Stimulated activated CD4-positive, alpha-beta T cell treated with anti-CD3 and anti-CD28 coated beads, Interleukin-4, amount 100 ng/mL, for 4 hours (primary cell): ENCODE results near the gene CLEC4F.
"Not testable (repeated sequence)": the region's sequence is repeated elsewhere in the genome, so short reads cannot be mapped to it uniquely, and the experiment has no call there.

Experiments
- DNase-seq, 2 experiments: peaks; one replicate each; pipeline ENCODE4 v3.0.0-alpha.2; 2020

CLEC4F gene

GRCh38 chr2:70826696-70827350, 6.4 kb upstream of the CLEC4F start:
- no peak for DNase-seq

GRCh38 chr2:70823249-70823648, 2.9 kb upstream of the CLEC4F start:
- DNase-seq, result no peak

GRCh38 chr2:70822843-70823242, 2.4 kb upstream of the CLEC4F start:
- no peak for DNase-seq

- no peak for DNase-seq
Observed at GRCh38 chr2:70817284-70817954, 3.0 kb downstream of the CLEC4F start.

- DNase-seq, result no peak
Observed at GRCh38 chr2:70816726-70817125, 3.7 kb downstream of the CLEC4F start.

- no peak for DNase-seq
Observed at GRCh38 chr2:70808983-70809958, 11.1 kb downstream of the CLEC4F start.

- no peak for DNase-seq
Observed at GRCh38 chr2:70807828-70808118, 12.6 kb downstream of the CLEC4F start.

- no peak for DNase-seq
Observed at GRCh38 chr2:70807102-70807827, 13.1 kb downstream of the CLEC4F start.

GRCh38 chr2:70806620-70807019, 13.8 kb downstream of the CLEC4F start:
- DNase-seq, result no peak

- no peak for DNase-seq
Observed at GRCh38 chr2:70806013-70806412, 14.4 kb downstream of the CLEC4F start.

- no peak for DNase-seq
Observed at GRCh38 chr2:70801607-70802263, 18.7 kb downstream of the CLEC4F start.

GRCh38 chr2:70799706-70800105, 20.7 kb downstream of the CLEC4F start:
- no peak for DNase-seq

- DNase-seq, result not testable (repeated sequence)
Observed at GRCh38 chr2:70797996-70798395, 22.4 kb downstream of the CLEC4F start.

GRCh38 chr2:70797506-70797905, 22.9 kb downstream of the CLEC4F start:
- no peak for DNase-seq

- DNase-seq, result no peak
Observed at GRCh38 chr2:70796262-70796661, 24.1 kb downstream of the CLEC4F start.

GRCh38 chr2:70795164-70795995, 25.0 kb downstream of the CLEC4F start:
- no peak for DNase-seq

- DNase-seq, result no peak
Observed at GRCh38 chr2:70793450-70793849, 26.9 kb downstream of the CLEC4F start.

GRCh38 chr2:70790136-70790828, 30.1 kb downstream of the CLEC4F start, which contains the start of gene FIGLA:
Gene FIGLA, minus strand, starts transcription at chr2:70790643. Its CDS starts 5 bp downstream, at chr2:70790638.
- no peak for DNase-seq

- DNase-seq, result peak; percentile 64 to 70
Observed at GRCh38 chr2:70789304-70790135, 30.9 kb downstream of the CLEC4F start.
